ENCODE data around the gene OR56B1.

DNA sequence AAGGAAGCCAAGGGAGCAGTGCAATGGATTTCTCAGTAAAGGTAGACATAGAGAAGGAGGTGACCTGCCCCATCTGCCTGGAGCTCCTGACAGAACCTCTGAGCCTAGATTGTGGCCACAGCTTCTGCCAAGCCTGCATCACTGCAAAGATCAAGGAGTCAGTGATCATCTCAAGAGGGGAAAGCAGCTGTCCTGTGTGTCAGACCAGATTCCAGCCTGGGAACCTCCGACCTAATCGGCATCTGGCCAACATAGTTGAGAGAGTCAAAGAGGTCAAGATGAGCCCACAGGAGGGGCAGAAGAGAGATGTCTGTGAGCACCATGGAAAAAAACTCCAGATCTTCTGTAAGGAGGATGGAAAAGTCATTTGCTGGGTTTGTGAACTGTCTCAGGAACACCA lies 40.0 kb upstream of the OR56B1 start:
- TF ChIP-seq EZH2phosphoT487 (IDR thresholded peaks at IDR 0.05; ENCODE audit: low read length), result no peak
- no peak for TF ChIP-seq CTCF (IDR thresholded peaks at IDR 0.05; ENCODE audit: low read length)
- TF ChIP-seq EZH2 (optimal IDR thresholded peaks at IDR 0.05; ENCODE audit: low read depth, low read length), result no peak

Measured in MM.1S (cell line).